K562 (cell line): ENCODE data around the gene DNAJB7. TPM values are rescaled to one million over a fixed set of nuclear protein-coding genes. Genes with fewer than 3 reads are reported as not detected.

Source experiments
- ATAC-seq: fragments of 200-7000 bp; cut with Tn5 transposase; 3 replicates; pipeline ENCODE4 v1.9.1; 2020; ENCODE audit warnings: moderate library complexity
- BruUV-seq: library from RNA; stranded (reverse); fragments of 400-500 nt; replicated peaks from 2 replicates; lab custom pipeline; 2021; lab: Mats Ljungman, UMichigan
- CTCF ChIA-PET: fragments of 300-600 bp; formaldehyde crosslinking; extraction: SDS; loops from one replicate; lab custom pipeline; 2021; ENCODE audit warnings: low intra/inter-chr PET ratio; lab: Yijun Ruan, JAX
- POLR2A ChIA-PET: fragments of 300-600, 350-650 bp; sonication (Branson Sonifier 250); formaldehyde crosslinking; extraction: SDS; loops from one replicate; lab custom pipeline; 2021; ENCODE audit warnings: antibody characterized with exemption, inconsistent platforms; lab: Yijun Ruan, JAX
- DNase-seq, 4 experiments: peaks; one replicate each; pipeline versions ENCODE4 v3.0.0 to v3.0.0-alpha.2; 2011 to 2018; ENCODE audit warnings: low spot score in 3 of 4, mixed read lengths in 3 of 4; ENCODE audit errors: extremely low read depth in 1 of 4
- FAIRE-seq: peaks from 2 replicates; lab custom pipeline; 2011; peaks lifted over from hg19 to GRCh38; lab: Jason Lieb, UNC
- H2AFZ ChIP-seq: 2 replicates; pipeline ENCODE4 v1.6.0; 2011; ENCODE audit warnings: low read depth, low read length, control low read depth, inconsistent platforms
- H3K27ac ChIP-seq: fragments of 200-600 bp; 3 replicates; pipeline ENCODE4 v1.8.0; 2011; ENCODE audit warnings: low read depth, mild to moderate bottlenecking, control low read depth, inconsistent platforms, low read length, moderate library complexity, mixed read lengths; ENCODE audit errors: extremely low read depth
- H3K27me3 ChIP-seq, 2 experiments: fragments of 300-600 bp in 1 of 2; 2 replicates in 1 of 2; 3 replicates in 1 of 2; pipeline versions ENCODE4 v1.6.0 to v1.8.0; 2011; ENCODE audit warnings: inconsistent platforms in 2 of 2, low read length in 2 of 2, mild to moderate bottlenecking in 1 of 2, mixed read lengths in 1 of 2, moderate library complexity in 1 of 2; ENCODE audit not compliant: control insufficient read depth in 2 of 2, insufficient read depth in 2 of 2
- H3K36me3 ChIP-seq: fragments of 300-600 bp; 3 replicates; pipeline ENCODE4 v1.8.0; 2011; ENCODE audit warnings: mild to moderate bottlenecking, low read length, inconsistent platforms; ENCODE audit not compliant: control insufficient read depth, insufficient read depth
- H3K4me1 ChIP-seq, 2 experiments: fragments of 200-600 bp in 1 of 2; replicated peaks in 1 of 2; 2 replicates in 1 of 2; 3 replicates in 1 of 2; pipeline versions ENCODE4 v1.5.1 to v1.8.0; 2011; ENCODE audit warnings: inconsistent platforms in 2 of 2, low read length in 2 of 2, mild to moderate bottlenecking in 1 of 2, mixed read lengths in 1 of 2, moderate library complexity in 1 of 2; ENCODE audit not compliant: control insufficient read depth in 2 of 2, insufficient read depth in 2 of 2
- H3K4me2 ChIP-seq: 2 replicates; pipeline ENCODE4 v1.6.1; 2011; ENCODE audit warnings: low read length, control low read depth, inconsistent platforms, mixed read lengths; ENCODE audit not compliant: insufficient read depth
- H3K4me3 ChIP-seq: fragments of 200-600 bp; sonication (generic), shearing (Covaris generic); 2 replicates; pipeline ENCODE4 v1.5.1; 2016; ENCODE audit warnings: control low read depth, inconsistent platforms
- H3K79me2 ChIP-seq: fragments of 200-600 bp; 3 replicates; pipeline ENCODE4 v1.8.0; 2011; ENCODE audit warnings: low read length, inconsistent platforms; ENCODE audit not compliant: control insufficient read depth, insufficient read depth
- H3K9ac ChIP-seq, 2 experiments: 2 replicates each; pipeline versions ENCODE4 v1.6.0 to v1.6.1; 2011; ENCODE audit warnings: low read depth in 2 of 2, low read length in 2 of 2, control low read depth in 1 of 2, inconsistent platforms in 1 of 2, mild to moderate bottlenecking in 1 of 2, mixed read lengths in 1 of 2; ENCODE audit not compliant: insufficient read depth in 1 of 2
- H3K9me1 ChIP-seq: one replicate; pipeline ENCODE4 v1.6.0; 2011; ENCODE audit warnings: inconsistent platforms, mild to moderate bottlenecking, low read length, moderate library complexity; ENCODE audit not compliant: control insufficient read depth, insufficient read depth
- H3K9me3 ChIP-seq: replicated peaks from 2 replicates; pipeline ENCODE4 v1.5.1; 2011; ENCODE audit warnings: low read depth, low read length, inconsistent platforms; ENCODE audit not compliant: control insufficient read depth, insufficient read depth
- H4K20me1 ChIP-seq: replicated peaks from 2 replicates; pipeline ENCODE4 v1.6.1; 2011; ENCODE audit warnings: low read length, inconsistent platforms, mixed read lengths; ENCODE audit not compliant: control insufficient read depth, insufficient read depth
- EHMT2 ChIP-seq: fragments of 450-650 bp; IDR thresholded peaks from 2 replicates; pipeline ENCODE4 v1.6.1; 2018; ENCODE audit warnings: antibody characterized with exemption
- FOSL1 ChIP-seq: fragments of 200-800 bp; sonication (Bioruptor generic); conservative IDR thresholded peaks from 2 replicates; pipeline ENCODE4 v1.6.1; 2016; ENCODE audit warnings: missing genetic modification characterization, missing compliant biosample characterization
- HMG20A ChIP-seq: fragments of 450-650 bp; formaldehyde crosslinking; conservative IDR thresholded peaks from 2 replicates; pipeline ENCODE4 v1.4.0; 2020; ENCODE audit warnings: mild to moderate bottlenecking, mixed read lengths
- MYC ChIP-seq, 2 experiments: fragments of 250-450 bp in 1 of 2; sonication (Bioruptor Pico) in 1 of 2; IDR thresholded peaks; 2 replicates each; pipeline versions ENCODE4 v1.5.1 to v1.6.1; 2012 to 2021; ENCODE audit warnings: low read depth in 2 of 2, borderline replicate concordance in 1 of 2, improper control_type of control experiment in 1 of 2, low read length in 1 of 2, mild to moderate bottlenecking in 1 of 2, moderate library complexity in 1 of 2
- RUNX1 ChIP-seq: sonication (generic); IDR thresholded peaks from 2 replicates; pipeline ENCODE4 v1.6.1; 2016; ENCODE audit warnings: antibody characterized with exemption, low read depth
- SMAD3 ChIP-seq: fragments of 450-650 bp; formaldehyde crosslinking; conservative IDR thresholded peaks from 2 replicates; pipeline ENCODE4 v1.4.0; 2020; ENCODE audit warnings: mild to moderate bottlenecking
- SRF ChIP-seq, 2 experiments: fragments of 250-450, 450-650 bp in 1 of 2; sonication (Bioruptor Pico) in 1 of 2; sonication (generic) in 1 of 2; formaldehyde crosslinking; IDR thresholded peaks; 2 replicates each; pipeline versions ENCODE4 v1.5.0 to v1.5.1; 2020 to 2022; ENCODE audit warnings: mild to moderate bottlenecking in 1 of 2, missing genetic modification reagents in 1 of 2
- TAL1 ChIP-seq: fragments of 450-650 bp; IDR thresholded peaks from 2 replicates; pipeline ENCODE4 v1.6.1; 2016; ENCODE audit warnings: mild to moderate bottlenecking
- THRAP3 ChIP-seq: fragments of 450-650 bp; IDR thresholded peaks from 2 replicates; pipeline ENCODE4 v1.6.1; 2016; ENCODE audit warnings: mild to moderate bottlenecking, inconsistent platforms, borderline replicate concordance
- ZNF217 ChIP-seq: sonication (generic); formaldehyde crosslinking; IDR thresholded peaks from 2 replicates; pipeline ENCODE4 v1.8.0; 2022; ENCODE audit warnings: mild to moderate bottlenecking, missing genetic modification reagents
- ZNF41 ChIP-seq: fragments of 250-450 bp; sonication (Bioruptor Pico); conservative IDR thresholded peaks from 2 replicates; pipeline ENCODE4 v1.4.0; 2020; ENCODE audit warnings: mild to moderate bottlenecking
- ZNF551 ChIP-seq: fragments of 250-450 bp; sonication (Bioruptor Pico); IDR thresholded peaks from 2 replicates; pipeline ENCODE4 v1.5.0; 2021; ENCODE audit warnings: mild to moderate bottlenecking, moderate library complexity
- WGBS: fragments of 100-300 bp; shearing (Covaris generic); methylation state at CpG from one replicate; pipeline ENCODE4 v1.1.6; 2016; ENCODE audit warnings: low coverage, mixed read lengths; ENCODE audit not compliant: insufficient coverage; ENCODE audit errors: missing lambda C conversion rate; 5-methylcytosine and 5-hydroxymethylcytosine counted together
- in situ Hi-C: fragments of 300-500 bp; cut with MboI; formaldehyde crosslinking; loops from 4 replicates; pipeline ENCODE4 v1.15.0; 2018; ENCODE audit warnings: inconsistent platforms, mixed read lengths
- intact Hi-C: fragments of 100-400 bp; cut with micrococcal nuclease; formaldehyde crosslinking; loops from 2 replicates; pipeline ENCODE4 v1.14.2; 2022
- polyA plus RNA-seq, 8 experiments: library from polyadenylated mRNA; depleted of rRNA in 4 of 8; stranded (reverse) in 5 of 8; unstranded in 3 of 8; fragments of >200 nt; fragmentation: Nextera tagmentation in 2 of 8; fragmentation: Illumina TruSeq in 1 of 8; extraction: Ambion mirVana in 2 of 8; extraction: Trizol in 1 of 8; gene quantifications; 2 replicates each; pipeline versions ENCODE4 v1.2.1 to v1.2.3, GENCODE V29; 2011 to 2014; ENCODE audit warnings: inconsistent platforms in 1 of 8, missing spikeins in 1 of 8
- total RNA-seq, 7 experiments: library from RNA; depleted of rRNA in 6 of 7; stranded (reverse); fragments of >200 nt in 6 of 7; fragmentation: Illumina TruSeq in 2 of 7; extraction: Trizol in 2 of 7; gene quantifications; 2 replicates each; pipeline versions ENCODE4 v1.2.1 to v1.2.3, GENCODE V29; 2011 to 2021; ENCODE audit warnings: low replicate concordance in 1 of 7
- TF ChIP-seq, protein P1 (sequence below), 3 experiments: fragments of 200-800 bp in 1 of 3; sonication (Bioruptor generic) in 1 of 3; sonication (generic) in 1 of 3; formaldehyde crosslinking in 1 of 3; IDR thresholded peaks; 2 replicates each; pipeline versions ENCODE4 v1.6.1 to v1.8.0; 2016 to 2022; ENCODE audit warnings: mild to moderate bottlenecking in 2 of 3, missing compliant biosample characterization in 2 of 3, missing genetic modification characterization in 2 of 3, missing genetic modification reagents in 1 of 3

DNAJB7 gene
- total and polyA plus RNA-seq, 9 of the 15 experiments (the other 6 are each of a cell fraction or from before 2014, with no cell fraction given) = 0.13 to 0.21 TPM; not detected in 7

DNA sequence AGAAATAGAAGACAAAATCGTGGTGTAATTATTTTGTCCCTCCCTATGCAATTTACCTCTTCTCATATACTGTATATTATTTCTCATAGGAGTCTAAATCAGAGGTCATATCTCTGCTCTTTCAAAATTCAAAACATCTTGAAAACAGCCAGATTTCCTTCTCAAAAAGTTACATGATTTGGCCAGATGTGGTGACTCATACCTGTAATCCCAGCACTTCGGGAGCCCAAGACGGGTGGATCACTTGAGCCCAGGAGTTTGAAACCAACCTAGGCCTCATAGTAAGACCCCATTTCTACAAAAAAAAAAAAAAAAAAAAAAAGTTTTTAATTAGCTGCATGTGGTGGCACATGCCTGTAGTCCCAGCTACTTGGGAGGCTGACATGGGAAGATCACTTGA lies 29.0 kb upstream of the DNAJB7 start:
- intact Hi-C loops = loop anchor here (10.0 kb wide), 1 partner anchor 236 kb away; no protein-coding TSS in a partner anchor
- BruUV-seq = no TSS peak

More for the DNA sequence above, 29.0 kb upstream of the DNAJB7 start:
- CTCF ChIA-PET = no interaction called here
- no peaks in the 10 kb centered on the region for H4K20me1 ChIP-seq
- H3K9me3 ChIP-seq = no peaks in the 10 kb centered on the region
- DNase-seq = no peak
- TF ChIP-seq THRAP3 = no peak
- no peak for TF ChIP-seq HMG20A (CRISPR knock-in tag)
- TF ChIP-seq TAL1 = no peak
- no peak for TF ChIP-seq MYC (IDR thresholded peaks at IDR 0.05; ENCODE audit: low read depth, low read length)
- no peak for TF ChIP-seq MYC (CRISPR knock-in tag; IDR thresholded peaks at IDR 0.05; ENCODE audit: borderline replicate concordance, low read depth)
- TF ChIP-seq ZNF217 (CRISPR knock-in tag) = no peak
- TF ChIP-seq FOSL1 (tag) = no peak
- no peak for TF ChIP-seq SMAD3 (CRISPR knock-in tag)
- no peak for TF ChIP-seq RUNX1
- no peak for TF ChIP-seq SRF (CRISPR knock-in tag; IDR thresholded peaks at IDR 0.05)
- no peak for TF ChIP-seq ZNF41 (CRISPR knock-in tag)
- TF ChIP-seq, protein P1, sequence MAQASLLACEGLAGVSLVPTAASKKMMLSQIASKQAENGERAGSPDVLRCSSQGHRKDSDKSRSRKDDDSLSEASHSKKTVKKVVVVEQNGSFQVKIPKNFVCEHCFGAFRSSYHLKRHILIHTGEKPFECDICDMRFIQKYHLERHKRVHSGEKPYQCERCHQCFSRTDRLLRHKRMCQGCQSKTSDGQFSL (CRISPR knock-in tag; IDR thresholded peaks at IDR 0.05) = no peak
- TF ChIP-seq, protein P1 (tag; IDR thresholded peaks at IDR 0.05) = no peak
- no peak for TF ChIP-seq ZNF551 (CRISPR knock-in tag)
- TF ChIP-seq EHMT2 = no peak
- TF ChIP-seq, all 486 proteins: peak for 0
- no peaks in the 10 kb centered on the region for H3K27me3 ChIP-seq
- no peaks in the 10 kb centered on the region for H3K9me1 ChIP-seq
- H3K4me3 ChIP-seq = no peak overlapping the region
- H2AFZ ChIP-seq = no peak overlapping the region
- no peaks in the 10 kb centered on the region for H3K4me1 ChIP-seq
- H3K79me2 ChIP-seq = no peaks in the 10 kb centered on the region
- FAIRE-seq (no peak), ATAC-seq (no peak)
- H3K4me2 ChIP-seq = no peak overlapping the region
- no peak overlapping the region for H3K9ac ChIP-seq
- peaks cover 23% of the 10 kb centered on the region; the same call in 2 of the 3 replicates for H3K36me3 ChIP-seq
- WGBS = 39% methylated on average over 3 of the region's 3 CpGs
- POLR2A ChIA-PET = interaction anchor here (0.6 to 1.3 kb wide), 2 partner anchors 21 to 414 kb away, joined by 3 read pairs; no protein-coding TSS in a partner anchor
- in situ Hi-C loops = loop anchor here (10.0 kb wide), 2 partner anchors 236 to 336 kb away; no protein-coding TSS in a partner anchor
- no peak overlapping the region for H3K27ac ChIP-seq
